HG03520 (cell line): ENCODE results near the gene NUDT2.

Experiments
- ATAC-seq: cut with Tn5 transposase; IDR thresholded peaks from one replicate; pipeline ENCODE4 v1.9.1; 2021; ENCODE audit warnings: mild to moderate bottlenecking, moderate library complexity; ENCODE audit not compliant: unreplicated experiment

The NUDT2 gene

DNA sequence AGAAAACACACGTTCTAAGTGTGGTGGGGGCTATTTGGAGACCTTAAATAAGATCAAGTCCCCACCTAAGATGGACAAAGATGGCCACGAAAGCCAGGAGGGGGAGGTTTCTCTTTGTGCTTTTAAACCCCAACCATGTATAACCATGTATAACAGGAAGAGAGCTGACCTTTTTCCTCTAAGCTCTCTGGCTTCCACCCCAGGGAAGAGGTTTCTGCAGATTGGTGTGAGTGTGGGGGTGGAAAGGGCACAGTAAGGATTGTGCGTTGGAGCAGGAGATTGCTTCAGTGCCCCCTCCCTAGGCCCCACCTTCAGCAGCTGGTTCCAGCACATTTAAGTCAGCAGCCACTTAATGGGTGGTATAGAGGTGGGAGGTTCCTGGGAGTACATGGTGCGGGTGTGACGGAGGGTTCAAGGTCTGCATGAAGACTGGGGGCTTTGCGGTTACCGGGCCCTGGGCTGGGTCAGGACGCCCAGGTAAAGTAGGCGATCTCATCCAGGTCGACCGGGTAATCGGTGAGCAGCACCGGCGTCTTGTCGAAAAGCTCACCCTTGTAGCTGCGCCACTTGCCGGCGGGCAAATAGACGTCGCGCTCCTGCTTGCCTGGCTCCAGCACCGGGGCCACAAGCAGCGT lies 41.1 kb downstream of the NUDT2 start:
- ATAC-seq: no peak

DNA sequence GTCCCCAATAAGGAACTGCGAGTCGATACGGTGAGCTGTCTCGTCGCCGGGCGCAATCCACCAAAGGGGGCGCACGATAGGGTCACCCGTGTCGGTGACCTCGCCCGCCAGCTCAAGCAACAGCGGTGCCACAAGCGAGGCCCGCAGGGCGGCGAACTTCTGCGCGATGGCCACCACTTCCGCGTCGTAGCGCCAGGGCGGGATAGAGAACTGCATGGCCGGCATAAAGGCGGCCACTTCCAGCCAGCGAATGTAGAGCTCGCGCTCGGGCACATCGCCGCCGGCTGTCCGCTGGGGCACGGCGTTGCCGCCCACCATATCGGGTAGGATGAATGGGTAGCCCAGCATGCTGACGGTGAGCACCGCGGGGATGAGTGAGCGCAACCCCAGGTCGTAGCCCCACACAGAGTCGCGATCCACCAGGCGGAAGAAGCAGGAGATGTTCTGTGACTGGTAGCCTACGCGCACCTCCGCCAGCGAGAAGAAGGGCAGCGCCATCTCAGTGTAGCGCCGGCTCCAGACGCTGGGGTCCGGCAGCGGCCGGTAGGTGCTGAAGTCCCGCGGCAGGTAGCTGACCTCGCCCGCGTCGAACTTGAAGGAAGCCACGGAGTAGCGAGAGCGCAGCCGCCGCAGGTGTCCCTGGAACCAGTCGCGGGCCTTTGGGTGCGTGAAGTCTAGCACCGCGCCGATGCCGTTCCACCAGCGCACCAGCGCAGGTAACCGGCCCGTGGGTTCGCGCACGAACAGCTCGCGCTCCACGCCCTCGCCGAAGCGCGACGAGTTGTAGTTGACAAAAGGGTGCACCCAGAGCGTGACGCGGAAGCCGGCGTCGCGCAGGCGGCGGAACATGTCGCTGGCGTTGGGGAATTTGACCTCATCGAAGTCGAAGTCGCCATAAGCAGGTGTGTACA lies 41.9 kb downstream of the NUDT2 start:
- ATAC-seq: no peak

DNA sequence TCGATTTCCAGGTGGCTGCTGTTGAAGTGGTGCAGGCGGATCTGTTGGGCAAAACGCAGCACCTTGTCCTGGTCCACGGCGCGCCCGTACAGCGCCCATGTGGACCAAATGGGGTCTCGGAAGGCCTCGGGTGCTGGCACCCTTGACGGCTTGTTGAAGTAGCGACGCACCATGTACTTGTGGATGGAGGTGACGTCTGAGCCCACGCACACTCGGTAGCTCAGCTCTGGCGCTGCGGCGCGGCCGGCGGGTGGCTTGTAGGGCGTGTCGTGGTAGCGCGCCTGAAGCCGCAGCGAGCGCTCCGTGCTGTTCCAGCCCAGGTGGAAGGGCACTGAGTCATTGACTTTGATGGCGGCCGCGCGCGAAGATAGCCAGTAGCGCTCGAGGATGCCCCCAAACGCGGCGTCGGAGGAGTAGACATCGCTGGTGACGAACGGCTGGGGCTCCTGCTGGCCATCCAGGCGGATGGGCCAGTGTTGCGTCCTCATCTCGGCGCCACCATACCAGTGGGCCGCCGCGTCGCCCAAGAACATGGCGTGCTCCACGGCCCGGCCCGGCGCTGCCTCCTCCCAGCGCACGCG lies 42.6 kb downstream of the NUDT2 start:
- no peak for ATAC-seq

DNA sequence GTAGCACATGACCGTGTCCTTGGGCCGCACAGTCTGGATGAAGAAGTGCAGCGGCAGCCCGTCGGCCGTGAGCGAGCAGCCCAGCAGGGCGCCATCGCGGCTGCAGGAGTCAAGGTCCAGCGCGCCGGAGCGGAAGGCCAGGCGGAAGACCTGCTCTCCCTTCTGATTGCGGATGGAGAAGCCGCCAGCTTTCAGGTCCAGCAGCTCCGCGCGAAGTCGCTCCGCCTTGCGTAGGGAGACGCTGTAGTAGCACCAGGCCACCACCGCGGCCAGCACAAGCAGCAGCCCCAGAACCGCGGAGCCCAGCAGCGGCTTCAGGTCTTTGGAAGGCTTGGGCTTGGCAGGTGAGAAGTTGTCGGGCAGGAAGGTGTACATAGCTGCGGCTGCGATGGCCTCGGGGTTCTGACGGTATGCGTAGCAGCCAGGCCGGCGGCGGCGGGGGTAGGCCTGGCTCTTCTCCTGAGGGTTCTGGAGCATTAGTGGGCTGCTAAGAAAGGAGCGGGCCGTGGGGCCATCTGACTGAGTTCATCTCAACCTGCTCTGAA lies 43.2 kb downstream of the NUDT2 start:
- no peak for ATAC-seq

DNA sequence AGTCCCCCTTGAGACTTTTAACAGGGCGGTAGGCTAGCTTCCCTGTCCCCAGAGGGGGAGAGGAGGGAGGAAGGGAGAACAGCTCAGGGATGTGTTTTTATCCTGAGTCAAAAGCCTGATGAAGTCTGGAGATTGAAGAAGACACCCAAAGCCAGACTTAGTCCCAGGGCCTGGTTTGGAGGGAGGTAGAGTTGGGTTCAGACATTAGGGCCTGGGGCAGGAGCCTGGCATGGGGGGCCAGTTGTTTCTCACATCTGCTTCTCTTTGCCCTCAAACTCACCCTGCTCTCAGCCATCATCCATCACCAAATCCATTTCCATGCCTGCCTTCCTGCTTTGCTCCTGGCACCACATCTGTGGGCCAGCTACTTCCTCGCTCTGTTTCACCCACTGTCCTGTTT lies 44.4 kb downstream of the NUDT2 start:
- no peak for ATAC-seq

DNA sequence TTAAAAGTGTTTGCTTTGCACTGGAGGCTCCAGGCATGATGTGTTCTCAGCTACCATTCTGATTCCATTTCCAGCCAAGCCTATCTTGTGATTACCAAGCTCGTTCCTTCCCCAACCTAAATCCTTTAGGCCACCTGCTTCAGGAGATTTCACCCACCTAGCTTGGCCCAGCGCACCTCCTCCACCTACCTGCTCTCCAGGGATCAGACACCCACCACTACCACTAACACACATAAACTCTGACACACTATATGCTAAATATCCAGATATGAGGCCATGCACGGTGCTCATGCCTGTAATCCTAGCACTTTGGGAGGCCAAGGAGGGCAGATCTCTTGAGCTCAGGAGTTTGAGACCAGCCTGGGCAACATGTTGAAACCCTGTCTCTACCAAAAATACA lies 45.0 kb downstream of the NUDT2 start:
- no peak for ATAC-seq

DNA sequence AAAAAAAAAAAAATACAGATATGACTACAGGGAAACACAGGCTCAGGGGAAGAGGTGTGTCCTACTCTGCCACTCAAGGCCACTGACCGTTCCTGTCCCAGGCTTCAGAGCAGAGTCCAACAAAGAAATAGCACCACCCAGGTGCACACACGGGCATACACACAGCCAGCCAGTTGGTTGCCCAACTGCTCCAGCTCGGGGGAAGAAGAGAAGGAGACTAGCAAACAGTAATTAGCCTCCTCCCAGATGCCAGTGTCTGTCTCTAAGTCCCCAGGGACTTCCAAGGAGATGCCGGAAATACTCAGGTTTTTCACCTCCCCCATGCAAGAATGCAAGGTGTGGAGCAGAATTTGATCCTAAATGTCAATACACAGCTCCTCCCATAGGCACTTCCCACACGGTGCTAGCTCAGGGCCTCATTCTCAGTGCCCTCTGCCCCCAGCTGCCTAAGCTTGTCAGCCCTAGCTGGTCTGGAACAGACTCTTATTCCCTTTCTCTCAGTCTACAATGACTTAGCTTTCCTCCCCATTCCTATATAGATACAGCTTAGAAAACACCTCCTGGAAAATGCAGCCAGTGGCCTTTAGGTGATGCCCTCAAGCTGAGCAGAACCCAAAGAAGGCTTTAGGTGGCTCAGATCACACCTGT lies 45.7 kb downstream of the NUDT2 start:
- ATAC-seq: no peak

DNA sequence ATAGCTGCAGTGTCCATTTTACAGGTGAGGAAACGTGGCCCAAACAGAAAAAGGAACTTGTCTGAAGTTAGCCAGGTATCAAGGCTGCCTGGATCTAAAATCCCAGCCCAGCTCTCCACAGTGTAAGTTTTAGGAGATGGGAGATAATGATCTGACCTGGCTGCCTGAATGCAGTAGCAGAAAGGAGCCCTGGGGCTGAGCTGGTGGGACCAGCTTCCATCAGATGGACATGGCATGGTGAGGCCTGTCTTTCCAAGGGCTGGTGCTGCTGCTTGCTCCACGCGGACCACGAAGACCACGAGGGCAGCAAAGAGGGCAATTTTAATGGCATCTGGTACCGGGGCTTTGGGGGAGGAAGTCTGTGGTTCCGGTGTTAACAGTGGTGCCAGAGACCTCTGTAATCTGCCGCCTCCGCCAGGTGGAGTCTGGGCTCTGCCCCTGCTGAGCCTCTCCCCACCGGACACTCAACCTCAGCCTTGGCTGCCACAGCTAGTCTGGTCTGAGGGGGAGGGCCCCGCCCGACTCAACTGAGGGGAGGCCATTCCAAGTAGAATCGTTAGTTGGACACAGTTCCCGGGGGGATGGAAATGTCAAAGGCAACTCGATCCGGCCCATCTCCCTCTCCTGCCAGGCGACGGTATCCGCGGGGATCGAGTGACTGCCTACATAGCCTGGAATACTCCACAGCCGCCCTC lies 46.7 kb downstream of the NUDT2 start:
- ATAC-seq: no peak

DNA sequence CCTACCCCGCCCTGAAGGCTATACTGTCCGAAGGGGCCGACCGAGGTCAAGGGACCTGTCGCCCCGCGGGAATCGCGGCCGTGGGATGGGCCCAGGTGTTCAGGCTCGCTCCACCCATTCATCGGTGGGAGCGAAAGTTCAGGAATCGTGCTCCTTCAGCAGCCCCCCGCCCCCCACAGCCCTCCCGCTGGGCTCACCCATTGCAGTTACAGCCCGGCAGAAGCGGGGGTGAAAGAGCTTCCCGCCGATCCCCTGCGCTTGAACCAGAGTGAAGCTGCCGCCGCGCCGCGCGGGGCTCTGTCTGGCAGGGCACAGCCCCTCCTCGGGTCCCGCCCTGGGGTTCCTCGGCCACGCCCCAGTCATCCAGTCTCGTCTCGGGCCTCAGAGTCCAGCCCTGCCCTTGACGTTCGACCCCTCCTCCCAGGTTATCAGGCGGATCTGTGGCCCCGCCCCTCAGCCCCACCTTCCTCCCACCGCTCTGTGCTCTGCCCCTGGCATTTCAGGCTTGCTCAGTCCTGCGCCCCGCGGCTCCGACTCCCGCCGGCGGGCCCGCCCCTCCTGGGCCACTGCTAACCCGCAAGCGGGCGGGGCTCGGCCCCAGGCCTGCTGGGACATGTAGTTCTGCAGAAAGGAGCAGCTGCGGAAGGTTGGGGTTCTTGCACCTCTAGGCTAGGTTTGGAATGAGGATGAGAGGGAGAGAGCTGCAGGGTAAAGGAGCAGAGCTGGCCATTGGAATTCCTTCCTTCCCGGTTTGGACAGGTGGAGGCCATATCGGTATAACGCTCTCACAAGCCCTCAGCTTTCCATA lies 47.4 kb downstream of the NUDT2 start, which contains the start of gene MYORG:
TSS of gene MYORG (minus strand) at position 303 of the 808 bp plus-strand sequence. CDS start 3,955 bp downstream, outside the sequence.
- ATAC-seq: peak; percentile 82

DNA sequence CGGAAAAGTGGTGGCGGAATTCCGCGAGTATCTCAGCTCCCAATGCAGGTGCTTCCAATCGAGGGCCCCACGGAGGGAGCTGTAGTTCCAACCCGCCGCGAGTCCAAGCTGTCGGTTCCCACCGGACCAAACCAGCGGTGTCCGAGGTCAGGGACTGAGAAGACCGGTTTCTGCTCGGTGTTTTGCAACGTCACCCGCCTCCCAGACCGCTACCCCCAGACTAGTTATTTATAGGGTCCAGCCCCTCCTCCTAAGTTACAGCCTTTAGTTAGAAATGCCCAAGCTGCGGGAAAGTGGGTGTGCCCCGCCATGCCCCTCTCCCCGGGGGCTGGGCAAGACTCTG lies 48.0 kb downstream of the NUDT2 start:
- no peak for ATAC-seq

DNA sequence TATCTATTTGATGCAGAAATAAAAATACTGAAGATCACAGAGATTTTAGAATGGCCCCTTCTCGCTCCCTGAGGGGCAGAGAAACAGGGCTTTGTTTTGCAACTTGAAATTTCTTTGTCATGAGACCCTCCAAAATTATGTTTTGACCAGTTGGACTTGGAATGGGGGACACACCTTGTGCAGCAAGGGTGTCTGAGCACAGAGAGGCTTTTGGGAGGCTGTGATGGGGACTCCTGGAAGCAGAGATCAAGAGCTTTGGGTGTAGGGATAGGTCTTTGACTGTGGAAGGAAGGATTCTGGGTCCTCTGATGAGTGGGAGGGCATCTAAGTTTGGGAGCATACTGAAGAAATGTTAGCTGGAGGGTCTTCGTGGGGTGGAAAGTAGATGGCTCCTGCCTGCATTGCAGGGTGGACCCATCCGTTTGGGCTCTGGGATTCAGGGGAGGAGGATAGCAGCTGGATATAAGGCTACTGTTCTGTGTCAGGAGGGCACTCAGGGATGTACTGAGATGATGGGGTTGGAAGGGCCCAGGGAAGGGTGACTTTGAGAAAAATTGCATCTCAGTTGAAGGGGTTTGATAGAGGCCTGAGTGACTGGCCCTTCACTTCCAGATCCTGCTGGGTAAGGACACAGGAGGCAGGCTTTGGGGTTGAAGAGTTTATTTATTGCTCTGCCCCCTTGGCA lies 49.1 kb downstream of the NUDT2 start:
- ATAC-seq: no peak

DNA sequence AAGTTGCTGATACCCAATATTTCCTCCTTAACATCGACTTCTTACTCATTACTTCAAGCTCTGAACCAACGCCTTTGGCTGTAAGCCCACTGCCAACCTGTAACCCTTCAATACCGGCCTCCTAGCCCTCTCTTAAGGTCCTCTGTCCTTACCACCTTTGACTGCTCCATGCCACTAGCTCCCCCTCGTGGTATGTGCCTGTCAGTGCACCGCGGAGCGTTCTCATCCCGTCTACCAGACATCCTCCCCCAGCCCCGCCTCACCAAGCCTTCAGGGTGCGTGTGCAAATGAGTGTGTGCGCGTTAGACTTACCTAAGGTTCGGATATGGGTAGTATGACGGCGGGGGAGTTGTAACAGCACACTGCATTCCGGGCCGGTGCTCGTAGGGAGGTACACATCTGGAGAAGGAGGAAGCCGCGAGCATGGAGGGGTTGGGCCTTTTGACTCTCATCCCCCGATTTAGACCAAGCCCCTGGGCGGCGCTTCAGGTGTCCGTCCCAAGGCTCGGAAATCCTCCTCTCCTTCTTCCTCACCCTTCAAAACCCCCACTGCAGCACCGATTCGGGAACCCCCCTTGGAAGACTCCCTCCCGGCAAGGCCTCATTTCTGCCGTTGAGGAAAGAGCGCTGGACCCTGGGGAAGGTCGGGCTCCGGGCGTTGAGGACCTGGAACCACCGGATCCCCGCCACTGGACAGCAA lies 50.1 kb downstream of the NUDT2 start:
- ATAC-seq: no peak

DNA sequence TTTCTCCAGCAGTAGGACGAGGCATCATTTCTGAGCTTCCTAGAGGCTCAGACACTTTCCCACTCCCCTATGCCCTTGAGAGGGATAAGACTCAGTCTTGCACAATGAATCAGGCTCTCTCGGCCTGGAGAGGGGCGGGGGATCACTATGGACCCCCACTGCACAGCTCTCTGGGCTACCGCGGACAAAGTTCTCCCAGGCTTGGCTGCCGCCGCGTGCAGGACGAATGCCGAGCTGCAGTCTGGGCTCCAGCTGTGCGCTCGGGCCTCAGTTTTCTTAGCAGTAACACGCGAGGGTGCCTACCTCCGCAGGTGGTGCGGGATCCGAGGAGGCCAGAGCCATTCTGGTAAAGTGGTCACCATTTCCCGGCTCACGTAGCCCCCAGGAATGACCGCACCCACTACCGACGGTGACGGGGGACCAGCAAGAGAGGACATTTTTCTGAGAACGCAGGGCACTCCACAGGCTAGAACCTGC lies 50.7 kb downstream of the NUDT2 start:
- no peak for ATAC-seq

DNA sequence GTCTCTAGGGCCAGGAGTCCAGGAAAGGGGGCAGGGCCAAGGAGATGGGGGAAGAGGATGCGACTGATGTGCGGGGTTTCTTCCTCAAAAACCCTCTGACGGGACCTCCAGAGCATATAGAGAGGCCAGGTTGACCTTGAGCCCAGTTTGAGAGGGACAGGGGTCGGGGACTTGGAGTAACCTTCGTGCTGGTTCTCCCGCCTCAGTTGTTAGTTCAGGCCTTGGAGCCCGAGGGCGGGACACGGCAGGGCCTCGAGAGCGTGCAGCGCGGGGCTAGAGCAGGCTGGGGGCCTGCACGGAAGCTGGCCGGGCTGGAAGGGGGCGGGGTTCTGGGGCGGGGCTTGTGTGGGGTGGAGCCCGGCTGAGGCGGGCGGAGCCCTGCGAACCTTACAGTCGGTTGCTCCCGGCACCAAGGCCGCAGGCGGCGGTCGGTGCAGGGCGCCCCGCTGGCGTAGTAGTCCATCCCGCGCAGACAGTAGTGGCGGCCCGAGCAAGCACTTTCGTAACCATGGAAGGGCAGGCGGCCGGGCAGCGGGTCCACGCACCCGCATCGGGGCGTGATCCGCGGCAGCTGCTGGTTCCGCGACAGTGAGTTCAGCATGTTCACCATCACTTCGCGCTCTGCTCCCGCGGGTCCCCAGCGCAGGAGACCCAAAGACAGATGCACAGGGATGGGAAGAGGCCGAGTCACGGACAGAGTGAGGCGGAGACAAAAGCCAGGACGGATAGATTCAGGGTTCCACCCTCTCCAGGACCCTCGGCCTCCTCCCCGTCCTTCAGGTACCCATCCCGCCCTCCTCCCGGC lies 51.3 kb downstream of the NUDT2 start:
- no peak for ATAC-seq

DNA sequence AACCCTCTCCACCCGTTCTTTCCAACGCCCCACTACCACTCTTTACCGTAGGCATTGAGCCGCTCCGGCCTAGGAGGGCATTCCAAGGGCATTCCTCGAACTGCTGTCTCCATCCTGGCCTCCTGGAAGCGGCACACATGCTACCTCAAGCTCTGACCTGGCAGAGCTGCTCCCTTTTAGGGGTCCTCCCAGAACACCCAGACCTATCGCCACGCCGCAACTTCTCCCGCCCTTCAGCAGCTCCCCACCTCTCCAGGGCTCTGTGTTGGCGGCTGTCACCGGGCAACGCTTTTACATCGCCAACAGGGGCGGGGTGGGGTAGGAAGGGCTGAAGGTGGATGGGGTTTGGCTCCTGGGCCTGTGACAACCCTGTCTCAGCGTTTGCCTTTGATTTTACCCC lies 52.0 kb downstream of the NUDT2 start:
- no peak for ATAC-seq

DNA sequence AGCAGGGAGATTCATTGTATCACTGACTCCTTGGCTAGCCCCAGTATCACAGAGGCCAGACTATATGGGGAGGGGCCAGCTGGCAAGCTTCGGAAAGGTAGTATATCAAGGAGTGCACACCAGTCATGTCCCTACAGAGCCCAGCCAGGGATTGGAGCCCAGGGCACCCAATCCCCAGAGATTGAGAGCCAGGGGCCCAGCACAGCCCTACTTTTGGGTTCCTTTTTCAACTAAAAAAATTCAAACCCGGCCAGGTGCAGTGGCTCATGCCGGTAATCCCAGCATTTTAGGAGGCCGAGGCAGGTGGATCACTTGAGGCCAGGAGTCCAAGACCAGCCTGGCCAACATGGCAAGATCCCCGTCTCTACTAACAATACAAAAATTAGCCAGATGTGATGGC lies 52.7 kb downstream of the NUDT2 start:
- no peak for ATAC-seq

DNA sequence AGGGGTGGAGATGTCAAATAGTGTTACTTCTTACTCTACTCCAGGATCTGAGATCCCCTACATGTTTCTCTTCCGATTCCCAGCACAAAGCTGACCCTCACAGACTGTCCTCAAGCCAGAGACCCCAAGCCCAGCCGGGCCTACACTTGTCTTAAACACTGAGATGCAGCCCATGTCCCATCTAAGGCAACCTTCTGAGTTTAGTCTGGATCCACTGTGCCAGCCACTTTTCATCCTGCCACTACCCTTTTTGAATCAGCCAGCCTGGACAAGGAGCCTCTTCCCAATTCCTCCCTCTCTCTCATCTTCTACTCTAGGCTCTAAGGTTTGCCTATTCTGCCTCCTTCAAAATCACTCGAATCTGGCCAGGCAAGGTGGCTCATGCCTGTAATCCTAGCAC lies 53.5 kb downstream of the NUDT2 start:
- no peak for ATAC-seq

DNA sequence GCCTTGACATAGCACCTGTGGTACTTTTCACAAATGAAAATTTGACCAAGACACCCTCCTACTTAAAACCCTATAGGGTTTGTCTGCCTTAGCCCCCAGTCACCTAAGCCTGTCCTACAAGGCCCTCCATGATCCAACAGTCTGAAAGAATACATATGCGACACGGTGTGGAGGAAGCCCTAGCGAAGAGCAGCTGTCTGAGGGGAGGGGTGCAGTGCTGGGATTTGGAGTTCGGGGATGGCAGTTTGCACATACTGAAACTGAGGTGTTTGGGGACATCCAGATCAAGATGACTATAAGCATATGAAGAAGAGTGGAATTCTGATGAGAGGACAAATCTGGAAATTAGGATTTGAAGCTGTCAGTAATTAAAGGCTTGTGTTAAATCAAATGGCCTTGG lies 54.5 kb downstream of the NUDT2 start:
- no peak for ATAC-seq
